PFSK-1 (cell line): ENCODE data around the gene IL36B.

Experiments used
- POLR2AphosphoS5 ChIP-seq: IDR thresholded peaks from 2 replicates; pipeline ENCODE4 v1.6.1; 2012; ENCODE audit warnings: low read depth, mild to moderate bottlenecking, control low read depth, low read length, moderate library complexity
- SIN3A ChIP-seq: IDR thresholded peaks from 2 replicates; pipeline ENCODE4 v1.6.1; 2012; ENCODE audit warnings: mild to moderate bottlenecking, low read length, moderate library complexity, borderline replicate concordance; ENCODE audit not compliant: insufficient read depth
- TAF1 ChIP-seq: IDR thresholded peaks from 2 replicates; pipeline ENCODE4 v1.6.1; 2012; ENCODE audit warnings: low read length, control low read depth, borderline replicate concordance; ENCODE audit not compliant: insufficient read depth

DNA sequence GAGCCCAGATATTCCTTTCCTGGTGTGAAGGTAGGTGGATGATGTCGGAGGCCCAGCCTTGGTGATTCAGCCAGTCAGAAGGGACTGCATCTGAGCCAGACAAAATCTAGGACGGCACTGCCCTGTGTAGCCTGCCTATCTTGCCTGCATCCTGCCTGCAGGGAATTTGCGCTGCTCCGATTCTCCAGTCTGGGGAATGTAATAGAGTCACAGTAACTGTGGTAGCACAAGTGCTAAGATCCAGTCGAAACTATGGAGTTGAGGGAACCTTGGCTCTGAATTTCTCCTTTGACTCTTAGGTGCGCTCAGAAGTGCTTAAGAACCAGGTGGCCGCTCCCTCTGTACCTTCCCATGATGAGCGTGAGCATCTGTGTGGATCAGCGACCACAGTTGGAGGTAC, 15.9 kb downstream of the IL36B start:
- TF ChIP-seq SIN3A (no peak), POLR2AphosphoS5 (no peak), TAF1 (no peak)
